ENCODE results near the gene ESPNL.

ESPNL gene

DNA sequence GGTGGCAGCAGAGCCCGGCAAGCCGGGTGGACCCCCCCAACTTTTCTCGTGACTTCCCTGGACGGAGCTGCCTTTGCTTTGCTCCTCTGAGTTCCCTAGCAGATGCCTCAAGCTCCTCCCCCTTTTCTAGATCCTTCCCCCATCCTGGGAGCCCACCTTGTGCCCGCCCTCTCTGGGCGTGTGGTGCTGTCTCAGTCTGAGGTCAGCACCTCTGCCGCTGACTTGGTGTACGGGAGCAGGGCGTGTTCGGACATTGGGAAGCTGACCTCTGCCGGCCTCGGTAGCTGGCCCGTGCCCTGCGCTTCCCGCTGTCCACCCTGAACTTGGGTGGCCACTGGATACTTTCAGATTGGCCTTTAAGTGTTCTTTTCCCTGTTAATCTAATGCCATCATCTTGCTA is 19.6 kb upstream of the ESPNL start:
- no peak for DNase-seq

GRCh38 chr2:238081150-238081549 is 19.0 kb upstream of the ESPNL start:
- DNase-seq = no peak

- DNase-seq = no peak
Measured at GRCh38 chr2:238081561-238081960, 18.6 kb upstream of the ESPNL start.

GRCh38 chr2:238082151-238082550 is 18.0 kb upstream of the ESPNL start:
- DNase-seq = no peak

DNA sequence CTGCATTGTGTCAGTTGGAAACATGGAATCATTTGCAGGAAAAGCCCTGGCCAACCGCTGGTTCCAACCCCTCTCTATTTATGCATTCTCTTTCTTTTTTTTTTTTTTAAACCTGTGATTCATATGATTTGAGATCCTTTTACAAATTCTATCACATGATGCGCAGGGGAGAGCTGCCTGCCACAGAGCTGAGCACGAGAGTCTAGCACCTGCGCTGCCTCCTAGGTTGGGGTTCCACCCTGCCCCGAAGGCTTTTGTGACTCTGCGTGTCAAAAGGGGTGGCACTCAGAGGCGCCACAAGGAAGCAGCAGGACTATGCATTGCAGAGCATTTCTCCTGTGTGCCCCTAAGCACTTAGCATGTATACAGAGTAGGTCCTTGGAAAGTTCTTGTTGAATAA is 17.3 kb upstream of the ESPNL start:
- DNase-seq = no peak

DNA sequence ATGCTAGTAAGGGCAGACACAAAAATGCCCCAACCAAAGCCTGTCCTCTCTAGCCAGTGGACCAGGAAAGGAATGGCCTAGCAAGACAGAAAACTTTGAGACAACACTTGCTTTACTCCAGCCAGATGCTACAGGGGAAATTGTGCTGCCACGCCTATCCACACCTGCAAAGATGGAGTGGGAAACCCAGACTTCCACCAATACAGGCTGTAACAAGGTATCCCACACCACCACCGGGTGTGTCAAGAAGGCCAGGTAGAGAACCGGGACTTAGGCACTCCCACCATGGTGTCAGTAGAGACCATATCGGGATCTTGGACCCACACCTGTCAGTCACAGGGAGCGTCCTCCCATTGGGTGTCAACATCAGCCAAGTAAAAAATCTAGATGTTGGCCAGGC is 16.2 kb upstream of the ESPNL start:
- no peak for DNase-seq

- no peak for DNase-seq
Measured at GRCh38 chr2:238084761-238085160, 15.4 kb upstream of the ESPNL start.

GRCh38 chr2:238085899-238086298 is 14.2 kb upstream of the ESPNL start:
- DNase-seq = no peak

GRCh38 chr2:238087211-238087610 is 12.9 kb upstream of the ESPNL start:
- no peak for DNase-seq

DNA sequence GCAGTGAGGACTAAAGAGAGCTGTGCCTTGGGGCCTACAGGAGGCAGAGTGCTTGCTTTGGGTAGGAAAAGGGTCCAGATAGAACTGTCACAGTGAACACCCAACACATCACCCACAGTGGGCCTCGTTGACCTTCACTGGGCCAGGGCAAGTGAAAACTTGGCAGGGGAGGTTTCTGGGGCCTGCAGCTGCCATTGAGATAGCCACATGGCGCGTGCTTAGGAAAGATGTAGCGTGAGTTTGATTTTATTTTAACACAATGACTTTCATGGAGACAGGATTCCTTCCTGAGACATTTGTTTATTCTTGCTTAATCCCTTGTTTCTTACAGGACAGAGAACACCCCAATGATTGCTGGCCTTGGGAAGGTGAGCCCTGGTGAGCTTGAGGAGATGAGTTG is 9.3 kb upstream of the ESPNL start:
- no peak for DNase-seq

GRCh38 chr2:238091436-238092060 is 8.6 kb upstream of the ESPNL start:
- DNase-seq = no peak

DNA sequence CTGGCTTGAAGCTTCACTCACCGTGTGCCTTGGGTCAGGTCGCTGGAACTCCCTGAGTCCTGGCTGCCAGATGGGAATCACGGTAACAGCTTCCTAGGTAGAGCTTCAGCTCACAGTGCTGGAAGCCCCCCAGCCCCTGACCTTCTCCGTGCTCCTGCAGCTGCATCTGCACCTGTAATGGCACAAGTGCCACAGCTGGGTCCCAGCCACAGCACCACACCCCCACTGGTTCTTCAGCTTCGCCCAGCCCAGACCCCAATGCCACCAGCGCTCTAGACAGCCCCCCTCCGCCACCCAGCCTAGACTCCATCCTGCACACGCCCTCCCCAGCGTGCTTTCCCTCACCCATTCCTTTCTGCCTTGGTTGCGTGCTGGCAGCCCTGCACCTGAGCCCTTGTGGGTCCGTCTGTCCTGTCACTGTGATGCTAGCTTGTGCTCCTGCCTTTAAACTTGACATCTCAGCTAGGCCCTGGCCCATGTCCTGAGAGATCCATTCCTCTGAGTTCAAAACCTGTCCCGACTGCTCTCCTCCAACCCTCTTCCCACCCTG is 7.6 kb upstream of the ESPNL start:
- no peak for DNase-seq

DNA sequence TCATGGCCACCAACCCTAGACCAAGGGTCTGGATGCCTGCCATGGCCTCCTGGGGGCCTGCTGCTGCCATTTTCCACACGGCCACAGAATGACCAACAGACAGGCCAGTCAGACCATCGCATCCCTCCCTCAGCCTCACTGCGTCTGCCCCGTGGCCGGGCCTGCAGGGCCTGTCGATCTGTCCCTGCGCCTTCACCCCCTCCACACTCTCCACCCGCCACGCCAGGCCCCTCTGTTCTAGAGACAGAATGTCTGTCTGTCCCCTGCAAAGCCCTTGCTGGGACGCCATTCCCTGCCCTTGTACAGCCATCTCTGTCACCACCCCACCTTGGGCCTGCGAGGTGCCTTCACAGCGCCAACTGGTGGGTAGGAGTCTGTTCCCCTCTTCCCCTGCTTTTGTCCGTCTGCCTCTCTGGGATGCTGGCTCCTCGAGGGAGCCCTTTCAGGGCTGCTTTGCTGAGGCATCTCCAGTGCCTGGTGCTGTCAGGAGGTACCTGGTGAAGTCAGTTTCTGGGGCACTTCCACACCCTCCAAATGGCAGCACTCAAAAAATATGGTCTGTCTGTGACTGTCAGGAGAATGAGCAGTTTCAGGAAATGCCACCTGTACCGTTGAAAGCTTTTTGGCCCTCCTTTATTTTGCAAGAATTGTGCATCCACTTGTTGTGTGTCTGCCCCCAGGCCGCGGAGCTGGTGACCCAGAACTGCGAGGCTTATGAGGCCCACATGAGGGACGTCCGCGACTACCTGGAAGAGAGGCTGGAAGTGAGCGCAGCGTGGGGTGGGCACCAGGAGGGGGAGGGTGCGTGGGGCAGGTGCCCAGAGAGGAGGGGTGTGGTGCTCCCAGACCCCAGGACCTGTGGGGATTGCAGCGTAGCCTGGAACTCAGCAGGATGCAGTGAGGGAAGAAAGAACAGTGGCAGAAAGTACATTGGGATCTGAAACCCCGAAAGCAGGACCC is 6.7 kb upstream of the ESPNL start:
- DNase-seq = no peak

- DNase-seq = no peak
Measured at GRCh38 chr2:238094438-238095022, 5.6 kb upstream of the ESPNL start.

- DNase-seq = no peak
Measured at GRCh38 chr2:238095143-238095542, 5.0 kb upstream of the ESPNL start.

- no peak for DNase-seq
Measured at GRCh38 chr2:238096311-238097011, 3.7 kb upstream of the ESPNL start.

GRCh38 chr2:238097201-238097987 is 2.7 kb upstream of the ESPNL start:
- DNase-seq = no peak

DNA sequence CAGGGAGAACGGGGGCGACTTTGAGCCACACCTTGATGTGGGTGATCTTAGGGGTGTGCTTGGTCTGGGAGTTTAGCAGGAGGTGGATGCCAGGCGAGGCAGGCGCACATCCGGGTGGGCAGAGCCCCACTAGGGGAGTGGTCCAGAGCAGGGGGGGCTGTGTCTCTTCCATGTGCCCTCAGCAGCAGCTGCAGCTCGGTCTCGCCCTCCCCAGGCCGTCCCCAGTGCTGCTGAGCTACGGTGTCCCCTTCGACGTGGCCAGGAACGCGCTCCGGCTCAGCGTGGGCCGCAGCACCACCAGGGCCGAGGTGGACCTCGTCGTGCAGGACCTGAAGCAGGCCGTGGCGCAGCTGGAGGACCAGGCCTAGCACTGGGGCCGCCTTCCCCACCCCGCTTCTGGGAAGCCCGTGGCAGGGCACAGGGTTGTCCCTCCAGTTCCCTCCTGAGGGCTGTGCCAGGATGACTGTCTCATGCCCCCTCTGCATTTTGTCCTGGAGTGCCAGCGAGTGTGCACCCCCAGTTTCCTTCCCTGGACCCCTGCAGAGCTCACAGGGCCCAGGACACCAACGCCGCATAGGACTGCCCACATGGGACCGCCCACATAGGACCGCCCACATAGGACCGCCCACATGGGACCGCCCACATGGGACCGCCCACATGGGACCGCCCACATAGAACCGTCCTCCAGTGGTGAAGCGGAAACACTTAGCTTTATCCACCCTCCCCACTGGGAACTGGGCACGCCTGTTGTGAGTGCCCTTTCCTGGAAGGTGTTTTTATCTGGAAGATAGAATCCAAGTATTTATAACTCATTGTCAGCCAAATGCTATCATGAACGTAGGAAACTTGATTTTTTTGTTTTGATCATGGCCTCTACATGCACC is 1.9 kb upstream of the ESPNL start:
- DNase-seq = no peak

- no peak for DNase-seq
Measured at GRCh38 chr2:238098901-238099713, 1.0 kb upstream of the ESPNL start.

- DNase-seq = no peak
Measured at GRCh38 chr2:238099714-238100048, 459 bp upstream of the ESPNL start.
